NCI-H2171 treated with DMSO at 0.1 percent for 48 hours (cell line): ENCODE measurements around the gene MTG2.
A peak's percentile ranks its signal among the peaks of the same experiment; 100 is the strongest.
"Not testable (repeated sequence)": the region's sequence is repeated elsewhere in the genome, so short reads cannot be mapped to it uniquely, and the experiment has no call there.

Experiments used
- DNase-seq: peaks from one replicate; lab custom pipeline; 2025; lab: John Stamatoyannopoulos, UW

MTG2 gene

DNA sequence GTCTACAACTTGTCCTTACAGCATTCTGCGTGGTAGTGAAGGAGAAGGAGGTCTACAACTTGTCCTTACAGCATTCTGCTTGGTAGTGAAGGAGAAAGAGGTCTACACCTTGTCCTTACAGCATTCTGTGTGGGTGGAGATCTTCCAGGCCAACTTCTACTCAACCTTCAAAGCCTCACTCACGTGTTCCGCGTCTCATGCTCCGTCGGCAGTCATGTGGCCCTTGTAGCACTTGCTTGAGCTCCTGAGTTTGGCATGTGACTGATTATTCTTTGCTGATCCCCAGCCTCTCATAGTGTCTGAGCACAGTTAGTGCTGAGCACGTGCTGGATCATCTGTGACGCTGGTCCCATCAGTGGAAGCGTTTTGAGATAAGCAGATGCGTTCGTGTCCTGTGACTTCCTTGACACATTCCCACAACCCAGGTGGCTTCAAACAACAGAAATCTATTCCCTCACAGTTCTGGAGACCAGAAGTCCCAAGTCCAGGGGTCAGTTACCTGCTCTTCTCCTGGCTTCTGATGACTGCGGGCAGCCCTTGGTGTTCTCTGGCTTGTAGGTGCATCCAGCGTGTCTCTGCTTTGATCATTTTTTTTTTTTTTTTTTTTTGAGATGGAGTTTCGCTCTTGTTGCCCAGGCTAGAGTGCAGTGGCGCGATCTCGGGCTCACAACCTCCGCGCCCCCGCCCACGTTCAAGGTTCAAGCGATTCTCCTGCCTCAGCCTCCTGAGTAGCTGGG is 36.6 kb upstream of the MTG2 start:
- DNase-seq = no peak

GRCh38 chr20:62147125-62147524 is 35.7 kb upstream of the MTG2 start:
- no peak for DNase-seq

- no peak for DNase-seq
These were observed 35.3 kb upstream of the MTG2 start for GRCh38 chr20:62147528-62147927.

- DNase-seq = not testable (repeated sequence)
These were observed 34.4 kb upstream of the MTG2 start for GRCh38 chr20:62148383-62148782.

GRCh38 chr20:62148908-62149314 is 33.9 kb upstream of the MTG2 start:
- no peak for DNase-seq

DNA sequence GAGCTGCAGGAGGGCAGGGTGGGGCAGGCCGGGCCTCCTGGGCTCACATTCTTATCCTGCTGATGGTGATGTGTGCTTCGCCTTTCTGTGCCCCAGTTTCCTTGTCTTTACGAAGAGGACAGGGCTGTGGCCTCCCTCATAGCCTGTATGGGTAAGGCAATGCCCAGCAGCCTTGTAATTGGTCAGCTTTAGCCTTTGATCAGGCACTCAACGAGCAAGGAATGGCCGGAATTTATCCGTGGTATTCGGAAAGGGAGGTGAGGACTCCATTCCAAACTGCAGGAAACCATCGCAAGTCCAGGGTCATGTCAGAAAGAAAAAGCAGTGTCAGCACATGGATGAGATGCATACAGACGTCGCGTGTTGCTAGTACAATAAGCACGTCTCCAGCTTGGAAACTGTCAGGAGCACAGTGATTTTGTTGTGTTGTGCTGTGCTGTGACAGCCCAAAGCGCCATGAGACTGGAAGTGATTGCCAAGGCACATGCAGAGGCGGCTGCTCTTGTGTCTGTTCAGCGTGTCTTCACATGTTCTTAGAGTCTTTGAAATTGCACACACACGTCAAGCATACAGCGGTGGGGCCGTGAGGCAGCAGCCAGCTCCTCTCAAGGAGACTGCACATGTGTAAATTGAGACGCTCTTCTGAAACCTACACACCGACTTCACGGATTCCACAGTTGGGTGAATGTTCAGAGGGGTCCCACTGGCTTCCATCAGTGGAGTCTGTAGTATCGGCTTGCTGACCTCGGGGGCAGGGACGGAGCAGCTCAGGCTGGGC is 33.1 kb upstream of the MTG2 start:
- DNase-seq = no peak

DNA sequence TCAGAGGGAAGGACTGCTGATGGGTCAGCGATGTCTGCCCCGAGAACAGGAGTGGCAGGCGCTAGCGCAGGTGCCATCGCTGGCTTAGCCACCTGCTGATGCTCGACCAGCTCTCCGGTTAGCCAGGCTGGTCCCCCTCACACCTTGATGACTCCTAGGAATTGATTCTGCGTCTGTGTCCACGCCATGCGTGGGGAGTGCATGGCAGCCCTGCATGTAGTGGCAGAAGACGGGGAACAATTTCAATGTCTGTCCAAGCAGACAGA is 32.6 kb upstream of the MTG2 start:
- no peak for DNase-seq

DNA sequence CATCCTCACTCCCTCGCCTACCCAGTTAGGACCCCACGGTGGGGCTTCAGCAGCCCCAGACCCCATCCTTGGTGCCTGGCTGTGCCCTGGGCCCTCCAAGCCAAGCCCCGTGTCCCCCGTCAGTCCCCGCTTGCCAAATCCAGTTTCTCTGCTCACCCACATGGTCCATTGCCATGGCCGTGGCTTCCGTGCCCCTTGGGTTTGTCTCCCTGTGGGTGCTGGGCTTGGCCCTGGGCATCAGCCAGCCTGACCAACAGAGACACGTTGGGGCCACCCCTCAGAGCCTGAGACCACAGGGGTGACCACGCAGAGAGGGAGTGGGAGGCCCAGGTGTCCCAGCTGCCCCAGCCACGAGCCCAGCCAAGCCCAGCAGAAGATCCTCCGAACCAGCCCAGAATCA is 31.6 kb upstream of the MTG2 start:
- no peak for DNase-seq

- no peak for DNase-seq
These were observed 30.9 kb upstream of the MTG2 start for GRCh38 chr20:62151835-62152364.

DNA sequence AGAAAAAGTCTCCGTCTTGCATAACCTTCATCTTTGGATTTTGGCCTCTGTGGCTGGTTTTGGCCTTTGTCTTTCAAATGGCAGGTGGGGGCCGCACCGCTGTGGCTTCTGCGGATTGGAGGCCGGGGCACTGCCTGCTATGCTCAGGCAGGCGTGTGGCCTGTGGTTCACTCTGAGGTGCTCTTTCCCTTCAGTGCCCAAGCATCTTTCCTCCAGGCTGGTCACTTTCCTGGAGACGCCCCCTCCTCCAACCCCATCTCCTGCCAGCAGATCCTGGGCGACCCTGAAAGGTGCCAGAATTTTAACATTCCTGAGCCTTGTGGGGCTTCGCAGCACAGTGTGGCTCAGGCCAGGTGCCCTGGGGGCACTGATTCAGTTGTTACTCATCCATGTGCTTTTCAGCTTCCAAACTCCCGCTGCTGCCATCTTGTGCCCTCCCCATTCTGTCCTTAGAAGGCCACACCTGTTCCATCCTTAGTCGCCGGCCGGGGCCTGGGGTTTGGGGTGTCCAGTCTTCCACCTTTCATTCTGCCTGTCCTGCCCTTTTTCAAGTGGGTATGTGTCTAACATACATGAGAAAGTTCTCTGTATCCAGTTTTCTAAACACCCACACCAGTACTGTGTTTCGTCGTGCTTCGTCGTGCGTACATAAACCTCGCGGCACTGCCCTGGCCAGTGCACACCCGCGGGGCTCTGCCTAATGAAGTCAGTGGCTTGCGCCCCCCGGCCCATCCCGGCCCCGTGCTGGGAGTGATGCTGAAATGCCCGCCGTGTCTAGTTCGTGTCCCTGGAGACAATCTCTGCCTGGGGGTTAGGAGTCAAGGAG is 27.2 kb upstream of the MTG2 start:
- DNase-seq = no peak

GRCh38 chr20:62156254-62156556 is 26.6 kb upstream of the MTG2 start:
- no peak for DNase-seq

DNA sequence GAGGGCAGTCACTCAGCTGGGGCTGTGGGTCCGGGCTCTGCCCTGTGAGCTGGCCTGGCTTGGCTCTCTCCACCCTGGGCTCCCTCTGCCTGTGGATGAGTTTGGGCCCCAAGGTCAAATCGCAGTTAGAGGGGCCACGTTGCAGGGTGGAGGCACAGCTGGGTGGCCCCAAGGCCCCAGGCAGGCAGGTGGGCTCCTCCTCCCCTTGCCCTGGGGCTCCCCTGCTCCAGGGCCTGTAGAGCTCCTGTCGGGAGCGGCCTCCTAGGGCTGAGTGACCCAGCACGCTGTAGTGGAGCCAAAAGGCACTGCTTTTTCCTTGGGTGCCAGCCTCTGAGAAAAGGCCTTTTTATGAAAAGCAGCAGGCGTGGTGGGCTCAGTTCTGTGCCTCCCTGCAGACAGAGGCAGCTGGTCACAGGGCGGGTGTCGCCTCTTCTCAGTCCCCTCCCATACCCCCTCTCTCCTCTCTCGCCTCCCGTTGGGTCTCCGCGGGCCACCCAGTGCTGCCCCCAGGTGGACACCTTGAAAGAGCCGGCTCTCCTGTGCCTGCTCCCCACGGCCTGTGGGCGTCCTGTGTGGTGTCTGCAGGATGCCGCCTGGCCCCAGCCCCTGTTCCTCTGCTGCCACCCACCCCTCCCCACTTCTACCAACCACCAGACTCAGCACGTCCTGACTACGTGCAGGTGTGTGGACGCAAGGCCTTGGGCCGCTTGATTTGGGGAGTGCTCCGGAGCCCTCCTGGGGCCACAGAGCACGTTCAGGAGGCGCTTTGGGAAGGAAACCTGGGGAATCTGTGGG is 26.0 kb upstream of the MTG2 start:
- peak; percentile 31 for DNase-seq

- DNase-seq = no peak
These were observed 25.3 kb upstream of the MTG2 start for GRCh38 chr20:62157387-62158087.

GRCh38 chr20:62158088-62158400 is 24.8 kb upstream of the MTG2 start:
- no peak for DNase-seq

- no peak for DNase-seq
These were observed 24.3 kb upstream of the MTG2 start for GRCh38 chr20:62158541-62158940.

GRCh38 chr20:62159052-62159451 is 23.8 kb upstream of the MTG2 start:
- DNase-seq = no peak

- no peak for DNase-seq
These were observed 23.0 kb upstream of the MTG2 start for GRCh38 chr20:62159839-62160238.

DNA sequence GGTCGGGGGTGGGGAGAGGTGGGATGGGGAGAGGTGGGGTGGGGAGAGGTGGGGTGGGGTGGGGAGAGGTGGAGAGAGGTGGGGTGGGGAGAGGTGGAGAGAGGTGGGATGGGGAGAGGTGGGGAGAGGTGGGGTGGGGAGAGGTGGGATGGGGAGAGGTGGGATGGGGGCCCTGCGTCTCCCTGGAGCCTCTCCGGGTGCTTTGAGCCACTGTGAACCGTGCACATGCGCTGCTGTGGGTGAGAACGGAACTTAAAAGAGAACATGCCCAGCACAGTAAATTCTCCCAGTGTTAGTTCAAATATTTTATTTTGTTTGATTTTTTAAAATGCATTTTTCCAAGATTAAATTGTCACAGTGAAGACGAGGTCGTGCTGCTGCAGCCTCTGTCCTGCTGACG is 22.6 kb upstream of the MTG2 start:
- no peak for DNase-seq

GRCh38 chr20:62160876-62161275 is 22.0 kb upstream of the MTG2 start:
- DNase-seq = no peak

- no peak for DNase-seq
These were observed 21.5 kb upstream of the MTG2 start for GRCh38 chr20:62161347-62161746.

GRCh38 chr20:62162765-62163484 is 19.9 kb upstream of the MTG2 start:
- no peak for DNase-seq
